Activated T-helper 17 cell treated with anti-CD3 and anti-CD28 coated beads, Interleukin-2, amount 50 U/mL, for 72 hours (primary cell): ENCODE results near the gene PPP3CB. TPM values are rescaled to one million over a fixed set of nuclear protein-coding genes. Genes with fewer than 3 reads are reported as not detected.
A peak's percentile ranks its signal among the peaks of the same experiment; 100 is the strongest.

Experiments
- ATAC-seq: fragments of 150-1000 bp; cut with Tn5 transposase; replicated peaks from 2 replicates; pipeline ENCODE4 v1.10.0; 2021; ENCODE audit warnings: mild to moderate bottlenecking, moderate library complexity
- H3K27ac Mint-ChIP-seq: one replicate; pipeline ENCODE4 v1.8.0; 2022; ENCODE audit warnings: mixed read lengths
- H3K27me3 Mint-ChIP-seq: one replicate; pipeline ENCODE4 v1.8.0; 2022; ENCODE audit warnings: mixed read lengths
- H3K36me3 Mint-ChIP-seq: one replicate; pipeline ENCODE4 v1.8.0; 2022; ENCODE audit warnings: low read depth, mild to moderate bottlenecking, mixed read lengths
- H3K4me1 Mint-ChIP-seq: one replicate; pipeline ENCODE4 v1.8.0; 2022; ENCODE audit warnings: mixed read lengths
- H3K4me3 Mint-ChIP-seq: one replicate; pipeline ENCODE4 v1.8.0; 2022; ENCODE audit warnings: mild to moderate bottlenecking, mixed read lengths
- H3K9me3 Mint-ChIP-seq: one replicate; pipeline ENCODE4 v1.8.0; 2022; ENCODE audit warnings: mixed read lengths
- total RNA-seq, 2 donors: library from RNA; stranded (reverse); gene quantifications; one replicate each; pipeline ENCODE4 v1.2.3, GENCODE V29; 2022

Gene PPP3CB
- 10 to 100 TPM; 43.9 to 50.1 TPM for total RNA-seq

- H3K36me3 Mint-ChIP-seq, result peaks cover 13% of the 10 kb centered on the region
- H3K4me1 Mint-ChIP-seq, result peaks cover 29% of the 10 kb centered on the region
- H3K4me3 Mint-ChIP-seq, result peak within 1 kb of the TSS; percentile 98
- no peaks in the 10 kb centered on the region for H3K27me3 Mint-ChIP-seq
- no peaks in the 10 kb centered on the region for H3K9me3 Mint-ChIP-seq
- ATAC-seq, result peak; percentile 76
- H3K27ac Mint-ChIP-seq, result peak within 1 kb of the TSS; percentile 94
These were observed at the start of gene PPP3CB for GRCh38 chr10:73495884-73496674. PPP3CB (minus strand) TSS chr10:73496024; CDS start chr10:73495889, 135 bp downstream.

- Mint-ChIP-seq H3K27ac (no peak overlapping the region), H3K27me3 (no peaks in the 10 kb centered on the region), H3K36me3 (no peaks in the 10 kb centered on the region), H3K4me1 (no peaks in the 10 kb centered on the region), H3K9me3 (no peaks in the 10 kb centered on the region), H3K4me3 (no peak overlapping the region)
- no peak for ATAC-seq
These were observed 49.5 kb upstream of the PPP3CB start for GRCh38 chr10:73545357-73545756.

- H3K4me1 Mint-ChIP-seq, result peaks cover 6% of the 10 kb centered on the region
- no peaks in the 10 kb centered on the region for H3K27me3 Mint-ChIP-seq
- no peak overlapping the region for H3K4me3 Mint-ChIP-seq
- no peaks in the 10 kb centered on the region for H3K36me3 Mint-ChIP-seq
- peak overlapping the region; percentile 24 for H3K27ac Mint-ChIP-seq
- ATAC-seq, result no peak
- H3K9me3 Mint-ChIP-seq, result no peaks in the 10 kb centered on the region
These were observed 41.9 kb upstream of the PPP3CB start for GRCh38 chr10:73537709-73538108.

GRCh38 chr10:73537288-73537687, 41.5 kb upstream of the PPP3CB start:
- Mint-ChIP-seq H3K27ac (peak overlapping the region; percentile 24), H3K36me3 (no peaks in the 10 kb centered on the region), H3K4me1 (peaks cover 6% of the 10 kb centered on the region), H3K27me3 (no peaks in the 10 kb centered on the region), H3K4me3 (no peak overlapping the region), H3K9me3 (no peaks in the 10 kb centered on the region)
- peak; percentile 49 for ATAC-seq

DNA sequence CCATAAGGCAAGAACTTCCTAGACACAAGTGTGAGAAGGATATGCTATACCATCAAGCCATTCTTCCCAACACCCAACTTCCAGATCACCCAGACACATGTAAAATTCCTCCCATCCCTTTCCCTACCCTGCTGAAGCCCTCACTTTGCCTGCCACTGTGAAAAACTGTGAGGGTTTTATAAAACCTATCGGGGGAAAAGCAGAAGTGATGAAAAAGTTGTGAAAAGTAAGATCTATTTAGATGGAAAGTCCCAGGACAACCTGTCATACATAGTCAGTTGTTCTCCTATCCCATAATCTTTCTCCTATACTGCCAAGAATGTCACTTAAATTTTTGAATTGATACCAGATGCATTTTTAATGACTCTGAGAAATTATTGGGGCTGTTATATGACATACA, 39.0 kb upstream of the PPP3CB start:
- no peaks in the 10 kb centered on the region for H3K9me3 Mint-ChIP-seq
- H3K27me3 Mint-ChIP-seq, result no peaks in the 10 kb centered on the region
- peaks cover 6% of the 10 kb centered on the region for H3K4me1 Mint-ChIP-seq
- no peak for ATAC-seq
- H3K27ac Mint-ChIP-seq, result no peak overlapping the region
- no peaks in the 10 kb centered on the region for H3K36me3 Mint-ChIP-seq
- H3K4me3 Mint-ChIP-seq, result no peak overlapping the region

DNA sequence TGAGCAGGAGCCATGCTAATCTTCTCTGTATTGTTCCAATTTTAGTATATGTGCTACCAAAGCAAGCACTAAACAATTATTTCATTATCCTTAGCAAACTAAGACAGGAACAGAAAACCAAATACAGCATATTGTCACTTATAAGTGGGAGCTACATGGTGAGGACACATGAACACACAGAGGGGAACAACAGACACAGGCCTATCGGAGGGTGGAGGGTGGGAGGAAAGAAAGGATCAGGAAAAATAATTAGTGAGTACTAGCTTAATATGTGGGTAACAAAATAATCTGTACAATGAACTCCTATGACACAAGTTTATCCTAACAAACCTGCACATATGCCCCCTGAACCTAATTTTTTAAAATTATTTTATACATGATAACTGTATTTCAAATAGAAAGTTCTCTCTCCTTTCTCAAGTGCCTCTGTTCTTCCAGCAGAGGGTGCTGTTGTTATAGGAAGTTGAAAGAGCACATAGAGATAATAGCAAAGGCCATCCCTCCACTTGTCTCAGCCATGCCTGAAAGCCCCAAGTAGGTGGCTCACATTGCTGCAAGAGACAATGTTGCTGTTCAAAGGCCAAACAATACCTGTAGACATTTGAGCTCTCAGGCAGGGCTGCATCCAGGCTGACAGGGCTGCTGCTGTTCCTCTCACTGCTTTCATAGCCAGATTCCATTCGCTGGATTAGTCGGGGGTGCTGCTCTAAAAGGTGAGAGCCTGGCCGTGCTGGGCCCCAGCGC, 33.4 kb upstream of the PPP3CB start:
- Mint-ChIP-seq H3K9me3 (no peaks in the 10 kb centered on the region), H3K4me1 (no peaks in the 10 kb centered on the region), H3K36me3 (no peaks in the 10 kb centered on the region), H3K27me3 (no peaks in the 10 kb centered on the region), H3K4me3 (no peak overlapping the region), H3K27ac (no peak overlapping the region)
- ATAC-seq, result peak; percentile 89

DNA sequence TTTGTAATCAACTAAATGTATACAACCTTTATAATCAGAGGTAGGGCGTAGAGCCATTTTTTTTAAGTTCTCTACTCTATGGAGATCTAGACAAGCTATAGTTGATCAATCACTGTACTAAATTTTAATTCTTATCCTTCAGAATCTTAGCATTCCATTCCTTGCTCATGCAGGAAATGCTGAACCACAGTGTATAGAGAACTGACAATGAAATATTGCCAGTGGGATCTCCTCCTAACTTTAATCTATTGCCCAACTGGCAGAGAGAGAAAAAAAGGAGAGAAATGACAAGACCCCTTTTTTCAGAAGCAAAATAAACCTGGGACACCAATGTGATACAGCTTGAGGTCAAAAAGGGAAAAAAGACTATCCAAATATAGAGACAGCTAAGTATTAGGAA, 26.4 kb upstream of the PPP3CB start:
- Mint-ChIP-seq H3K36me3 (no peaks in the 10 kb centered on the region), H3K4me3 (no peak overlapping the region), H3K9me3 (no peaks in the 10 kb centered on the region), H3K4me1 (no peaks in the 10 kb centered on the region), H3K27ac (no peak overlapping the region), H3K27me3 (no peaks in the 10 kb centered on the region)
- no peak for ATAC-seq

- no peak overlapping the region for H3K27ac Mint-ChIP-seq
- H3K27me3 Mint-ChIP-seq, result no peaks in the 10 kb centered on the region
- no peaks in the 10 kb centered on the region for H3K4me1 Mint-ChIP-seq
- no peaks in the 10 kb centered on the region for H3K36me3 Mint-ChIP-seq
- no peak for ATAC-seq
- no peak overlapping the region for H3K4me3 Mint-ChIP-seq
- H3K9me3 Mint-ChIP-seq, result no peaks in the 10 kb centered on the region
These were observed 23.5 kb upstream of the PPP3CB start for GRCh38 chr10:73519336-73519735.

DNA sequence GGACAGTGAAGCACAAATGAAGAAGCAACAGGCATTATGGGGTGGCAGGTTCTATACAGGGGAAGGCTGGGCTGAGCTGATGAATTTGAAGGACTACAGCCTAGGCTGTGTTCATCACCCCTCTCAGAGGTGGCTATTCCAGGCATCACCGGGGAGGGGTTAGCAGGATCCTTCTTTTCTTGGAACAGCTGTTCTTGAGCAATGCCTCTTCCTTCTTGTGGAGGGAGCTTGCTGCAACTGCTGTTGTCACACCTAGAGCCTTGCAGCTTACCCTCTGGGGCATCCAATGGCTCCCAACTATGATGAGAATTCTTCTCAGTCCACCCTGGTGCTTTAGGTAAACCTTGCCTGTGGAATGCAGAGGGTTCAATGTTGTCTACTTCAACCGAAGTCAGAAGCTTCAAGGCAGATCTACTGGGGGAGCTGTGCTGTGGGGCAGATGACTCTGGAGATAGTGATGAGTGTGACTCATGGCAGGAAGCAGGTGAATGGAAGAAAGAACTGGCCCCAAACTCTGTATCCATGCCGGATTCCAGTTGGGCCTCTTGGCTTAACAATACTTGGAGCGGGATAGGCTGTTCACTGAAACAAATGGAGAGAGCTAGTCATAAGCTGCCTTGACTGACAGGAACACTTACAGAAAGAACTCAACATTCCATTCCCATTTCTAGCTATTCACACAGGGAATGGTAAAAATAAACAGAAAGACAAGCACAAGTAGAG, 21.5 kb upstream of the PPP3CB start:
- ATAC-seq, result no peak
- H3K36me3 Mint-ChIP-seq, result no peaks in the 10 kb centered on the region
- no peaks in the 10 kb centered on the region for H3K4me1 Mint-ChIP-seq
- no peak overlapping the region for H3K4me3 Mint-ChIP-seq
- H3K27ac Mint-ChIP-seq, result no peak overlapping the region
- H3K9me3 Mint-ChIP-seq, result no peaks in the 10 kb centered on the region
- no peaks in the 10 kb centered on the region for H3K27me3 Mint-ChIP-seq

DNA sequence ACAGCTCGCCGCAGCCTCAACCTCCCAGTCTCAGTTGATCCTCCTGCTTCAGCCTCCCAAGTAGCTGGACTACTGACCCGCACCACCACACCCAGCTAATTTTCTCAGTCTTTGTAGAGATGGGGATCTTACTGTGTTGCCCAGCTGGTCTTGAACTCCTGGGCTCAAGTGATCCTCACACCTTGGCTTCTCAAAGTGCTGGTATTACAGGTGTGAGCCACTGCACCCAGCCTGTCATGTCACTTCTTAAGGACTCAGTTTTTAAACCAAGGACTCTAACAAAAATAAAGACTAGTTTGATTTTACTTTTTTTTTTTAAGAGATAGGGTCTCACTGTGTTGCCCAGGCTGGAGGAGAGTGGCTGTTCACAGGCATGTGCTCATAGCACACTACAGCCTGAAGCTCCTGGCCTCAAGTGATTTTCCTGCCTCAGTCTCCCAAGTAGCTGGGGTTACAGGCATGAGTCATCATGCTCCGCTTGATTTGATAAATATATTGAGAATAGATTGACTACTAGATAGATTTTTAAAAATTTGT, 16.5 kb upstream of the PPP3CB start:
- H3K4me1 Mint-ChIP-seq, result no peaks in the 10 kb centered on the region
- H3K27me3 Mint-ChIP-seq, result no peaks in the 10 kb centered on the region
- no peak overlapping the region for H3K27ac Mint-ChIP-seq
- H3K36me3 Mint-ChIP-seq, result no peaks in the 10 kb centered on the region
- ATAC-seq, result no peak
- H3K9me3 Mint-ChIP-seq, result no peaks in the 10 kb centered on the region
- H3K4me3 Mint-ChIP-seq, result no peak overlapping the region

GRCh38 chr10:73509695-73510094, 13.9 kb upstream of the PPP3CB start:
- peaks cover 13% of the 10 kb centered on the region for H3K36me3 Mint-ChIP-seq
- peaks cover 5% of the 10 kb centered on the region for H3K4me1 Mint-ChIP-seq
- peak; percentile 38 for ATAC-seq
- H3K27ac Mint-ChIP-seq, result no peak overlapping the region
- no peak overlapping the region for H3K4me3 Mint-ChIP-seq
- no peaks in the 10 kb centered on the region for H3K27me3 Mint-ChIP-seq
- H3K9me3 Mint-ChIP-seq, result no peaks in the 10 kb centered on the region

- Mint-ChIP-seq H3K27ac (no peak overlapping the region), H3K4me1 (peaks cover 17% of the 10 kb centered on the region), H3K27me3 (no peaks in the 10 kb centered on the region)
These were observed 10.7 kb upstream of the PPP3CB start for GRCh38 chr10:73506491-73506890.

GRCh38 chr10:73506074-73506473, 10.2 kb upstream of the PPP3CB start:
- peaks cover 21% of the 10 kb centered on the region for H3K4me1 Mint-ChIP-seq
- peaks cover 22% of the 10 kb centered on the region for H3K36me3 Mint-ChIP-seq
- no peak for ATAC-seq
- H3K9me3 Mint-ChIP-seq, result no peaks in the 10 kb centered on the region
- no peak overlapping the region for H3K4me3 Mint-ChIP-seq
- H3K27ac Mint-ChIP-seq, result no peak overlapping the region
- H3K27me3 Mint-ChIP-seq, result no peaks in the 10 kb centered on the region

More at GRCh38 chr10:73506491-73506890, 10.7 kb upstream of the PPP3CB start:
- Mint-ChIP-seq H3K9me3 (no peaks in the 10 kb centered on the region), H3K36me3 (peaks cover 22% of the 10 kb centered on the region), H3K4me3 (no peak overlapping the region)
- no peak for ATAC-seq

DNA sequence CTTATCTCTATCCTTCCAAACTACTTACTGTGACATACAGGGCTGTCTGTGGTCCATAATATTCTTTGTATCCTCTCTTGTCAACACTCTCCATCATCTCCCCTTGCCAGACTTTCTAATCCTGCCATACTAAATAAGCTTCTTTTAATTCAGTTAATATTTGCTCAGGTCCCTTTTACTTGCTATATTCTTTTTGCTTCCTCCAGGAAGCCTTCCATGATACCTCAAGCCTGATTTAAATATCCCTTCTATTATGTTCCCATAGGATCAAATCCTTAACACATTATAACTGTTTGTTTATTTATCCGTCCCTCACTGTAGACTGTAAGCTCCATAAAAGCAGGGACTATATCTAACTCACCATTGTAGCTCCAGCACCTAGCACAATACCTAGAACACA, 7.2 kb upstream of the PPP3CB start:
- no peak for ATAC-seq
- Mint-ChIP-seq H3K27me3 (no peaks in the 10 kb centered on the region), H3K9me3 (no peaks in the 10 kb centered on the region), H3K36me3 (peaks cover 22% of the 10 kb centered on the region), H3K4me3 (no peak overlapping the region), H3K27ac (peak overlapping the region; percentile 32), H3K4me1 (peaks cover 24% of the 10 kb centered on the region)
